GM12892 (cell line): ENCODE results near the gene ZDHHC5.

Experiments used
- DNase-seq: peaks from one replicate; pipeline ENCODE4 v3.0.0; 2011; ENCODE audit not compliant: insufficient read length
- FAIRE-seq: peaks from 2 replicates; lab custom pipeline; 2011; peaks lifted over from hg19 to GRCh38; lab: Jason Lieb, UNC
- POLR2A ChIP-seq: IDR thresholded peaks from 2 replicates; pipeline ENCODE4 v1.6.1; 2011; ENCODE audit warnings: low read depth, low read length, control low read depth
- POLR2AphosphoS5 ChIP-seq: IDR thresholded peaks from 2 replicates; pipeline ENCODE4 v1.6.1; 2011; ENCODE audit warnings: low read depth, low read length, control low read depth
- TAF1 ChIP-seq: IDR thresholded peaks from 2 replicates; pipeline ENCODE4 v1.6.1; 2011; ENCODE audit warnings: low read depth, mild to moderate bottlenecking, control low read depth, low read length, borderline replicate concordance

The ZDHHC5 gene

DNA sequence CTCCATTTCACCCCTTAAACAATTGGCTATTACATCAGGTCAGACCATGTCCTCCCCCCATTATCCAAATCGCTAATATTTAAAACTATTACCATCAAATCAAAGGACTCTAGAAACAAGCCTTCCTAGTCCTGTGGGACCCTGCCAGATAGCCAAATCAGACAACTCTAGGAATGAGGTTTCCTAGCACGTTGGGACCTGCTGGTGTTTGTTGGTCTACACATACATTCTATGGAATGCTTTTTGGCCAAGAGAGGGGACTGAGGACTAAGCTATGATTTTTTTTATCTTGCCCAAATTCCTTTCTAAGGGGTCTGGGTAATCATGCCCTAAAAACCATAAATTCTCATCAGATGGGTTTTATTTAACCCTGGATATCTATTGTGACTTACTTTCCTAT is 59.3 kb downstream of the ZDHHC5 start:
- DNase-seq = no peak
- no peak for TF ChIP-seq POLR2AphosphoS5
- TF ChIP-seq TAF1 = no peak
- TF ChIP-seq POLR2A = no peak
- FAIRE-seq = no peak

DNA sequence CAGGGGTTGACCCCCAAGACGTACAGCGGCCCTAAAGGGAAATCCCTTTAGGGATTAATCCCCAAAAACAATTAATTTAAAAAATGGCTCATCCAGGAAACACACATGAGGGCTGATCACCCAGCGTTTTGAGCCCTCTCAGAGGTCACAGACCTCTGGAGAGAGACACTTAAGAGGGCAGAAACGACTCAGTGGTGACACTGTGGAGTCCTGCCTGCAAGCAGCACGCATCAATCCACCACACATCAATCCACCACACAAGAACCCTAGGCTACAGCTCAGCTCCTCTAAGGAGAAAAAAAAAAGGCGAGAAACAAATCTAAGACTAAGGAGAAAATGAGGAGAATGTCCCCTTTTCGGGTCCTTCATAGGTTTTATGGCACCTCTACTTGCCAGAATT is 60.9 kb downstream of the ZDHHC5 start:
- DNase-seq (no peak), FAIRE-seq (no peak)
- TF ChIP-seq TAF1 (no peak), POLR2AphosphoS5 (no peak), POLR2A (no peak)

DNA sequence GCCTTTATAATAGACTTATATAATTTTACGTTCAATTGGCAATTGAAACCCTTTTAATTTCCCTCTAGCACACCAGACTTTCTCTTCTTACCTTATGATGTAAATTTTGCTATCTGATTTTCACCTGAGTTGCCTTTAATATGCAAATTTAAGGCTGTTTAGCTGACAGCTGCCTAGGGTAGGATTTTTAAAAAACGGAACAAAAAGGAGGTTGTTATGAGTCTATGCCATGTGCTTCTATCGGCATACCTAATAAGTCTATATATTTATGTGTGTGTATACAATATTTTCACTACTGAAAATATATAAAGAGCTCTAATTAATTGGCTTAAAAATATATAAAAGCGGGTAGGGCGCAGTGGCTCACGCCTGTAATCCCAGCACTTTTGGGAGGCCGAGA is 61.6 kb downstream of the ZDHHC5 start:
- DNase-seq = no peak
- no peak for TF ChIP-seq POLR2A
- TF ChIP-seq POLR2AphosphoS5 = no peak
- TF ChIP-seq TAF1 = no peak
- no peak for FAIRE-seq

DNA sequence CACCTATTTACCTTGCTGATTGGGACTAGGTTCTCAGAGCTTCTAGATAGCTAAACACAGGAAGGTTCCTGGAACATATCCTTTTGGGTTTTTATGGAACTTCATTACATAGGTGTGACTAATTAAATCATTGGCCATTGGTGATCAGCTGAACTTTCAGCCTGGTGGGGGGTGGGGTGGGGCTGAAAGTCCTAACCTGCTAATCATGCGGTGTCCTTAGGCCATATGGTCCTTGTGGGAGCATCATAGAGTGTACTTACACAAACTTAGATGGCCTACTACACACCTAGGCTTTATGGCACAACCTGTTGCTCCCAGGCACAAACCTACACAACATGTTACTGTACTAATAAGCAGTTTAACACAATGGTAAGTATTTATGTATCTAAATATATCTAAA is 64.7 kb downstream of the ZDHHC5 start:
- FAIRE-seq (peak; percentile 78), DNase-seq (no peak)

DNA sequence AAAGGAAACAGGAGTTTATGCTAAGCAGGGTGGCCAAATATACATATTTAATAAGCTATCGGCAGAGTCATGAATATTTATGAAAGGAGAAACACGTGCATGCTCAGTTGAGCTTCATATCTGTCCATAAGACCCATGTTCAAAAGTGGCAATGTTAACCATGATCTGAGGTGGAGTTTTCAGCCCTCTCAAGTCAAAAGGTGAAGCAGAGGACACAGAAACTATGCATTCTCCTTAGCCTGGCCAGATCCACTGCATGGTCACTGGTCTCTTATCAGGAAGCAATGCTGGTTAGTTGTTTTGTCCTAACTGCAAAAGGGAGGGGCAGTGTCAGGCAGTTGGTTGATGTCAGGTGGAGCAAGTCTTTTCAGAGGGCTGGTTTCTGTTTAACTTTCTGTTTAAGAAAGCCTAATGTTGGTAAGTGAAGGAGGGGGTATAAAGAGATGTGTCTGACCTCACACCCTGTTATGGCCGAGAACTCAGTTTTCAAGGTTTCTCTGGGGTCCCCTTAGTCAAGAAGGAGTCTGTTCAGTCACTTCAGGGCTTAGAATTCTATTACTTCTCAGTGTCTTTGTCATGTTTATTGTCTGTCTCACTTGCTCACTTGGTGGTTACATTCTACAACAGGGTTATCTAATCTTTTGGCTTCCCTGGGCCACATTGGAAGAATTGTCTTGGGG is 67.8 kb downstream of the ZDHHC5 start:
- FAIRE-seq (no peak), DNase-seq (no peak)
- no peak for TF ChIP-seq TAF1

More for the DNA sequence above, 64.7 kb downstream of the ZDHHC5 start:
- TF ChIP-seq TAF1 = no peak
- no peak for TF ChIP-seq POLR2AphosphoS5
- TF ChIP-seq POLR2A = no peak

DNA sequence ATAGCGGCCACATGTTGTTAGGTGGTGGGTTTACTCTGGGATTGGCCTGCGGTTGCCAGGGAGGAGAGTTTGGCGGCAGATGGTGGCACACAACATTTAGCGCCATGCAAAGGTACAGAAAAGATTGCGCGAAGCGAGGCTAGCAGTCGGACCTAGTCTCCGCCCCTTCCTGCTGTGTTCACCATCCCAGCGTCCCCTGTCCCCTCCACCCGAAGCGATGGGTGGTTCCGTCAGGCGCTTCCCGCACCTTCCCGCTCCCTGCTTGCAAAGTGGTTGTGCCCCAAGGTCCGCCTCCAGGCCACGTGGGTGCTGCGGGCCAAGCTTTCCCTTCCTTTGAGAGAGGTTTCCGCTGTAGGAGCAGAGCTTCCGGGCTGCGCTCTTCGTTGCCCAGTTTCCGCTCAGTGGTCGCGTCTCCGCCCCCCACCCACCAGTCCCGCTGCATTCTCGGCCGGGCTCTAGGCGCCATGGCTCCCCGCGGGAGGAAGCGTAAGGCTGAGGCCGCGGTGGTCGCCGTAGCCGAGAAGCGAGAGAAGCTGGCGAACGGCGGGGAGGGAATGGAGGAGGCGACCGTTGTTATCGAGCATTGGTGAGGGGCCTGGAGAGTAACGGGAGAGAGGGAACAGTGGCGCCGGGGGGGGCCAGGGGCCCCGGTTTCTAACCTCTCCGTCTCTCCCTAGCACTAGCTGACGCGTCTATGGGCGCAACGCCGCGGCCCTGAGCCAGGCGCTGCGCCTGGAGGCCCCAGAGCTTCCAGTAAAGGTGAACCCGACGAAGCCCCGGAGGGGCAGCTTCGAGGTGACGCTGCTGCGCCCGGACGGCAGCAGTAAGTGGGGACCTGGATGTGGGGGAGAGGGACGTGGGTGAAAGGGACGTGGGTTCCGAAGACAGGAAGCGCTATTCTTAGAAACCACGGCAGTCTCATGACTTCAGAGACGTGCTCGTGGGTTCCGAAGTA is 73.5 kb downstream of the ZDHHC5 start, which contains the start of gene SELENOH:
SELENOH (plus strand) TSS at position 360 of the 955 bp plus-strand sequence; CDS start at position 465, 105 bp downstream.
- FAIRE-seq (peak; percentile 99), DNase-seq (peak; percentile 77)
- TF ChIP-seq POLR2AphosphoS5 (peak; percentile 95), POLR2A (peak; percentile 95), TAF1 (peak; percentile 62; the same call in 1 of the 2 replicates)

DNA sequence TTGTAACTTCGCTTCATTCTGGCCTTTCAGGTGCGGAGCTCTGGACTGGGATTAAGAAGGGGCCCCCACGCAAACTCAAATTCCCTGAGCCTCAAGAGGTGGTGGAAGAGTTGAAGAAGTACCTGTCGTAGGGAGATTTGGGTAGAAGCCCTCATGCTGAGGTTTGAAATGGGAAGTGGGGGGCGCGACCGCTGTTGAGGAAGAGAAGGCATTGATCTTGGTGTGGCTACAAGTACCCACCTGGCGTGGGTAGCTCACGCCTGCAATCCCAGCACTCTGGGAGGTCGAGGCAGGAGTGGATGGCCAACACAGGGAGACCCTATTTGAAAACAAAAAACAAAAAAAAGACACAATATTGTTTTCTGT is 74.2 kb downstream of the ZDHHC5 start:
- TF ChIP-seq POLR2A = no peak
- TF ChIP-seq POLR2AphosphoS5 = no peak
- TF ChIP-seq TAF1 = no peak
- DNase-seq (no peak), FAIRE-seq (peak; percentile 9)

DNA sequence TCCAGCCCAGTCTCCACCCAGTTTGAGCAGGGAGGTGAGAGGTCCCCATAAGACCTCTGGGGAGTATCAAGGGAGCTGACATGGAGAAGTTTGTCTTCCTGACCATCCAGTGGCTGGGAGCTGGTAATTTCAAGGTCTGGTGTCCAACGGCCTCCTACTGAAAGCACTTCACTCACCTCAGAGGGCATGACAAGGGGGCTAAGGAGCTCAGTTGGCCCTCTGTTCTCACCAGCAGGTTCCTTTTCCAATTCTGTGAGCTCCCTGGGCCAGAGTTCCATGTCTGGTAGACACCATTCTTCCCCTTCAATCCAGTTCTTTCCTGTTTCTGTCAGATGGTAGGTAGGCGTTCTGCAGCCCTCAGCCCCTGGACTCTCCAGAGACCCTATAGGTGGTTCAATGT is 76.4 kb downstream of the ZDHHC5 start:
- FAIRE-seq = no peak
- TF ChIP-seq POLR2AphosphoS5 (0 out of 2 replicates have a peak, but pooled peaks have one; percentile 57), POLR2A (peak; percentile 53; the same call in 1 of the 2 replicates), TAF1 (no peak)

DNA sequence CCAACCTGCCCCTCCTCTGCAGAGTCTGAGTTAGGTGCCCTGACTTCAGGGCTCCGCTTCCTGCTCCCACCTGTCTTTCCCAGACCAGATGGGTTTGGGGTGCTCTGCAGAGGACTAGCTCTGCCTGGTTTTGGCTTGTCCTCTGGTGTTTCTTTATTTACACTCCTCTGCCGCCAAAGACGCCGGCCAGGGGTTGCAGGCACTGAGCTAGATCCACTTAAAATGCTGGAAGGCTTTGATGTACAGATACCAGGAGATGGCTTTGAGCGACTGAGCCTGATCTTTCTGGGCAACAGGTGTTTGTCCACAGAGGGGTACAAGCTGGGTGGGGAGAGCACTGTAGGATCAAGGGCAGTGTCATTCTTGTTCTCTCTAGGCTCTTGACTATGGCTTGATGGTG is 77.3 kb downstream of the ZDHHC5 start:
- no peak for TF ChIP-seq TAF1
- TF ChIP-seq POLR2A = no peak
- TF ChIP-seq POLR2AphosphoS5 = peak; percentile 14
- DNase-seq (no peak), FAIRE-seq (no peak)

More for the DNA sequence above, 76.4 kb downstream of the ZDHHC5 start:
- DNase-seq = no peak

DNA sequence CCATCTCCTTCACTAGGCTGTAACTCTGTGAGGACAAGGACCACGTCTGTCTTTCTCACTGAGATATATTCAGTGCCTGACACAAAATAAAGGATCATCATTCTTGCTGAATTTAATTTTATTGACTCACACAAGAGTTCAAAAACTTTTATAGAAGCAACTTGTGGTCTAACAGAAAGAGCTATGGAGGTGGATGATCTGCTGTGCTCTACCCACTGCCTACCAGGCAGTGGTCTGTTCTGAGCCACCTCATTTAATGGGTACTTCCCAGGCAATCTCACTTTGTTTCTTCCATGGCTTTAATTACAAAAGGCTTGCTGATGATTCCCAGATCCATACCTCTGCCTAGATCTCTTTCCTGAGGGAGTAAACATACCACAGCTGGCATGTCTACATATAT is 79.0 kb downstream of the ZDHHC5 start:
- FAIRE-seq = no peak
- TF ChIP-seq POLR2A (no peak), TAF1 (no peak), POLR2AphosphoS5 (no peak)
- no peak for DNase-seq
